Liver (tissue), 3 donors: ENCODE data around the gene DYNC1I2.

Experiments
- CTCF ChIP-seq: fragments of 150-350 bp; IDR thresholded peaks from 2 replicates; pipeline ENCODE4 v1.5.1; 2017; ENCODE audit warnings: improper control_type of control experiment, low read depth, low read length; ENCODE audit not compliant: missing input control
- EGR1 ChIP-seq, 2 donors: IDR thresholded peaks; 2 replicates each; pipeline ENCODE4 v1.6.1; 2016 to 2018; ENCODE audit warnings: antibody characterized with exemption in 2 of 2, low read depth in 2 of 2
- FOXA1 ChIP-seq: IDR thresholded peaks from 2 replicates; pipeline ENCODE4 v1.6.1; 2016; ENCODE audit warnings: antibody characterized with exemption
- GABPA ChIP-seq, 2 donors: IDR thresholded peaks in 1 of 2; conservative IDR thresholded peaks in 1 of 2; 2 replicates each; pipeline ENCODE4 v1.6.1; 2016; ENCODE audit warnings: antibody characterized with exemption in 2 of 2, mild to moderate bottlenecking in 1 of 2, moderate library complexity in 1 of 2
- JUND ChIP-seq, 2 donors: IDR thresholded peaks; 2 replicates each; pipeline ENCODE4 v1.6.1; 2016; ENCODE audit warnings: antibody characterized with exemption in 2 of 2
- MAX ChIP-seq: IDR thresholded peaks from 2 replicates; pipeline ENCODE4 v1.6.1; 2016; ENCODE audit warnings: antibody characterized with exemption
- RAD21 ChIP-seq, 2 donors: IDR thresholded peaks; 2 replicates each; pipeline ENCODE4 v1.6.1; 2016; ENCODE audit warnings: antibody characterized with exemption in 2 of 2, mild to moderate bottlenecking in 2 of 2
- SP1 ChIP-seq: IDR thresholded peaks from 2 replicates; pipeline ENCODE4 v1.6.1; 2018; ENCODE audit warnings: antibody characterized with exemption, mild to moderate bottlenecking
- TAF1 ChIP-seq: conservative IDR thresholded peaks from 2 replicates; pipeline ENCODE4 v1.6.1; 2016; ENCODE audit warnings: antibody characterized with exemption, mild to moderate bottlenecking
- YY1 ChIP-seq: IDR thresholded peaks from 2 replicates; pipeline ENCODE4 v1.6.1; 2016; ENCODE audit warnings: antibody characterized with exemption, mild to moderate bottlenecking
- ZBTB33 ChIP-seq: IDR thresholded peaks from 2 replicates; pipeline ENCODE4 v1.6.1; 2016; ENCODE audit warnings: antibody characterized with exemption
- TF ChIP-seq, protein P1 (sequence below): IDR thresholded peaks from 2 replicates; pipeline ENCODE4 v1.6.1; 2016; ENCODE audit warnings: antibody characterized with exemption, mild to moderate bottlenecking
- donor health status: healthy.
- donor health status: healthy.

GRCh38 chr2:171754254-171754939, 67.1 kb downstream of the DYNC1I2 start:
- TF ChIP-seq CTCF: no peak
- TF ChIP-seq JUND (IDR thresholded peaks at IDR 0.05): no peak
- TF ChIP-seq YY1: no peak
- no peak for TF ChIP-seq RAD21 (IDR thresholded peaks at IDR 0.05)
- TF ChIP-seq ZBTB33: no peak
- no peak for TF ChIP-seq SP1
- TF ChIP-seq MAX: no peak
- TF ChIP-seq EGR1 (IDR thresholded peaks at IDR 0.05; ENCODE audit: low read depth in 2 of 2): no peak
- TF ChIP-seq TAF1: no peak
- no peak for TF ChIP-seq GABPA (IDR thresholded peaks at IDR 0.05 in 1 of 2, conservative IDR thresholded peaks at IDR 0.05 in 1 of 2)
- TF ChIP-seq, protein P1, sequence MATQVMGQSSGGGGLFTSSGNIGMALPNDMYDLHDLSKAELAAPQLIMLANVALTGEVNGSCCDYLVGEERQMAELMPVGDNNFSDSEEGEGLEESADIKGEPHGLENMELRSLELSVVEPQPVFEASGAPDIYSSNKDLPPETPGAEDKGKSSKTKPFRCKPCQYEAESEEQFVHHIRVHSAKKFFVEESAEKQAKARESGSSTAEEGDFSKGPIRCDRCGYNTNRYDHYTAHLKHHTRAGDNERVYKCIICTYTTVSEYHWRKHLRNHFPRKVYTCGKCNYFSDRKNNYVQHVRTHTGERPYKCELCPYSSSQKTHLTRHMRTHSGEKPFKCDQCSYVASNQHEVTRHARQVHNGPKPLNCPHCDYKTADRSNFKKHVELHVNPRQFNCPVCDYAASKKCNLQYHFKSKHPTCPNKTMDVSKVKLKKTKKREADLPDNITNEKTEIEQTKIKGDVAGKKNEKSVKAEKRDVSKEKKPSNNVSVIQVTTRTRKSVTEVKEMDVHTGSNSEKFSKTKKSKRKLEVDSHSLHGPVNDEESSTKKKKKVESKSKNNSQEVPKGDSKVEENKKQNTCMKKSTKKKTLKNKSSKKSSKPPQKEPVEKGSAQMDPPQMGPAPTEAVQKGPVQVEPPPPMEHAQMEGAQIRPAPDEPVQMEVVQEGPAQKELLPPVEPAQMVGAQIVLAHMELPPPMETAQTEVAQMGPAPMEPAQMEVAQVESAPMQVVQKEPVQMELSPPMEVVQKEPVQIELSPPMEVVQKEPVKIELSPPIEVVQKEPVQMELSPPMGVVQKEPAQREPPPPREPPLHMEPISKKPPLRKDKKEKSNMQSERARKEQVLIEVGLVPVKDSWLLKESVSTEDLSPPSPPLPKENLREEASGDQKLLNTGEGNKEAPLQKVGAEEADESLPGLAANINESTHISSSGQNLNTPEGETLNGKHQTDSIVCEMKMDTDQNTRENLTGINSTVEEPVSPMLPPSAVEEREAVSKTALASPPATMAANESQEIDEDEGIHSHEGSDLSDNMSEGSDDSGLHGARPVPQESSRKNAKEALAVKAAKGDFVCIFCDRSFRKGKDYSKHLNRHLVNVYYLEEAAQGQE: no peak
- TF ChIP-seq FOXA1: no peak
